ENCODE measurements around the gene TAF3.
"Not testable (repeated sequence)": the region's sequence is repeated elsewhere in the genome, so short reads cannot be mapped to it uniquely, and the experiment has no call there.

Gene TAF3

GRCh38 chr10:8031211-8031610 is 212.9 kb downstream of the TAF3 start:
- DNase-seq (ENCODE audit: low read depth in 2 of 2) = not testable (repeated sequence)

GRCh38 chr10:8032558-8032957 is 214.3 kb downstream of the TAF3 start:
- DNase-seq (ENCODE audit: low read depth in 2 of 2) = no peak

GRCh38 chr10:8033812-8034465 is 215.6 kb downstream of the TAF3 start:
- DNase-seq (ENCODE audit: low read depth in 2 of 2) = no peak

GRCh38 chr10:8034466-8035005 is 216.2 kb downstream of the TAF3 start:
- DNase-seq (ENCODE audit: low read depth in 2 of 2) = no peak

GRCh38 chr10:8035006-8035640 is 216.8 kb downstream of the TAF3 start:
- DNase-seq (ENCODE audit: low read depth in 2 of 2) = no peak

- DNase-seq (ENCODE audit: low read depth in 2 of 2) = no peak
Measured at GRCh38 chr10:8035641-8036470, 217.6 kb downstream of the TAF3 start.

GRCh38 chr10:8036506-8037198 is 218.3 kb downstream of the TAF3 start:
- no peak for DNase-seq (ENCODE audit: low read depth in 2 of 2)

- DNase-seq (ENCODE audit: low read depth in 2 of 2) = no peak
Measured at GRCh38 chr10:8037199-8037801, 219.0 kb downstream of the TAF3 start.

GRCh38 chr10:8037941-8038894 is 219.9 kb downstream of the TAF3 start:
- DNase-seq (ENCODE audit: low read depth in 2 of 2) = no peak

- no peak for DNase-seq (ENCODE audit: low read depth in 2 of 2)
Measured at GRCh38 chr10:8039321-8039881, 221.1 kb downstream of the TAF3 start.

GRCh38 chr10:8040651-8041050 is 222.3 kb downstream of the TAF3 start:
- DNase-seq (ENCODE audit: low read depth in 2 of 2) = no peak

- DNase-seq (ENCODE audit: low read depth in 2 of 2) = no peak
Measured at GRCh38 chr10:8041284-8041991, 223.1 kb downstream of the TAF3 start.

GRCh38 chr10:8041992-8042720 is 223.9 kb downstream of the TAF3 start:
- no peak for DNase-seq (ENCODE audit: low read depth in 2 of 2)

GRCh38 chr10:8042721-8043568 is 224.6 kb downstream of the TAF3 start:
- no peak for DNase-seq (ENCODE audit: low read depth in 2 of 2)

GRCh38 chr10:8043569-8044306 is 225.4 kb downstream of the TAF3 start:
- DNase-seq (ENCODE audit: low read depth in 2 of 2) = no peak

GRCh38 chr10:8044331-8044907 is 226.1 kb downstream of the TAF3 start:
- no peak for DNase-seq (ENCODE audit: low read depth in 2 of 2)

Data from stimulated activated CD4-positive, alpha-beta T cell treated with anti-CD3 and anti-CD28 coated beads, Interleukin-1b, Interleukin-23, amount 100 ng/mL, for 1 hour (primary cell).